Measurements from ENCODE around the gene MRPS21.

The MRPS21 gene

GRCh38 chr1:150322310-150322709 is 28.6 kb downstream of the MRPS21 start:
- TF ChIP-seq L3MBTL2 (conservative IDR thresholded peaks at IDR 0.05) (no peak), FOXK2 (IDR thresholded peaks at IDR 0.05) (no peak), TARDBP (IDR thresholded peaks at IDR 0.05) (no peak), HDGF (IDR thresholded peaks at IDR 0.05; ENCODE audit: borderline replicate concordance) (no peak), ELF4 (IDR thresholded peaks at IDR 0.05) (no peak), BHLHE40 (IDR thresholded peaks at IDR 0.05; ENCODE audit: borderline replicate concordance) (no peak), LEF1 (IDR thresholded peaks at IDR 0.05; ENCODE audit: borderline replicate concordance) (no peak), SUZ12 (IDR thresholded peaks at IDR 0.05) (no peak), FOXM1 (IDR thresholded peaks at IDR 0.05; ENCODE audit: borderline replicate concordance) (no peak)
- TF ChIP-seq, protein P1, sequence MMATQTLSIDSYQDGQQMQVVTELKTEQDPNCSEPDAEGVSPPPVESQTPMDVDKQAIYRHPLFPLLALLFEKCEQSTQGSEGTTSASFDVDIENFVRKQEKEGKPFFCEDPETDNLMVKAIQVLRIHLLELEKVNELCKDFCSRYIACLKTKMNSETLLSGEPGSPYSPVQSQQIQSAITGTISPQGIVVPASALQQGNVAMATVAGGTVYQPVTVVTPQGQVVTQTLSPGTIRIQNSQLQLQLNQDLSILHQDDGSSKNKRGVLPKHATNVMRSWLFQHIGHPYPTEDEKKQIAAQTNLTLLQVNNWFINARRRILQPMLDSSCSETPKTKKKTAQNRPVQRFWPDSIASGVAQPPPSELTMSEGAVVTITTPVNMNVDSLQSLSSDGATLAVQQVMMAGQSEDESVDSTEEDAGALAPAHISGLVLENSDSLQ (IDR thresholded peaks at IDR 0.05): no peak
- CTCF ChIA-PET: no interaction called here
- DNase-seq (ENCODE audit: extremely low spot score): no peak
- POLR2A ChIA-PET: interaction anchor here (1.1 kb wide), 1 partner anchor 42 kb away, joined by 3 read pairs; the partner anchor contains the start of gene RPRD2

GRCh38 chr1:150332651-150333290 is 39.1 kb downstream of the MRPS21 start:
- CTCF ChIA-PET: no interaction called here
- DNase-seq (ENCODE audit: extremely low spot score): no peak
- TF ChIP-seq FOXM1 (IDR thresholded peaks at IDR 0.05; ENCODE audit: borderline replicate concordance) (no peak), FOXA1 (IDR thresholded peaks at IDR 0.05) (no peak), SP1 (IDR thresholded peaks at IDR 0.05) (no peak)
- POLR2A ChIA-PET: no interaction called here

GRCh38 chr1:150346316-150346715 is 52.7 kb downstream of the MRPS21 start:
- ChIA-PET POLR2A (interaction anchor here (1.4 kb wide), 1 partner anchor 17 kb away, joined by 5 read pairs; the partner anchor contains the start of gene RPRD2), CTCF (no interaction called here)
- no peak for DNase-seq (ENCODE audit: extremely low spot score)
- TF ChIP-seq TARDBP (IDR thresholded peaks at IDR 0.05) (no peak), FOXM1 (IDR thresholded peaks at IDR 0.05; ENCODE audit: borderline replicate concordance) (no peak), L3MBTL2 (conservative IDR thresholded peaks at IDR 0.05) (no peak), LEF1 (IDR thresholded peaks at IDR 0.05; ENCODE audit: borderline replicate concordance) (no peak), ARNT (IDR thresholded peaks at IDR 0.05) (no peak), FOXK2 (IDR thresholded peaks at IDR 0.05) (no peak), HDGF (IDR thresholded peaks at IDR 0.05; ENCODE audit: borderline replicate concordance) (no peak), NFRKB (IDR thresholded peaks at IDR 0.05) (no peak), SP1 (IDR thresholded peaks at IDR 0.05) (no peak), CTBP1 (IDR thresholded peaks at IDR 0.05; ENCODE audit: borderline replicate concordance) (no peak), SUZ12 (IDR thresholded peaks at IDR 0.05) (no peak), ELF4 (IDR thresholded peaks at IDR 0.05) (no peak), FOXA1 (IDR thresholded peaks at IDR 0.05) (no peak), BHLHE40 (IDR thresholded peaks at IDR 0.05; ENCODE audit: borderline replicate concordance) (no peak), ZNF384 (IDR thresholded peaks at IDR 0.05) (no peak)
- TF ChIP-seq, protein P1 (IDR thresholded peaks at IDR 0.05): no peak

DNA sequence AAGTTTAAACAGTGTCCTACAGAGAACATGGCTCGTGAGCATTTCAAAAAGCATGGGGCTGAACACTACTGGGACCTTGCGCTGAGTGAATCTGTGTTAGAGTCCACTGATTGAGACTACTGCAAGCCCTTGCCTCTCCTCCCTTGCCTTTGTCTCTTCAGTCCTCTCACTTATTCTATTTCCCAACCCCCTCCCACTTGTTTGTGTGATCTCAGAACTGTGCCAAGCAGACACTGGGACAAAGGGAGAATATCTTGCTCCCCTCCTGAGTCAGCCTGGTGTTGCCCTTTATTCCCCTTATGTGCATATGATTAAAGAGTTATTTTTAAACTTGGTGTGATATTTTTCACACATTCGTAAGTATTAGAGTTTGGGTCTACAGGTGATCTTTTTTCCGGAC is 59.2 kb downstream of the MRPS21 start:
- ChIA-PET CTCF (no interaction called here), POLR2A (no interaction called here)
- TF ChIP-seq L3MBTL2 (conservative IDR thresholded peaks at IDR 0.05) (no peak), SP1 (IDR thresholded peaks at IDR 0.05) (no peak), NFRKB (IDR thresholded peaks at IDR 0.05) (no peak), LEF1 (IDR thresholded peaks at IDR 0.05; ENCODE audit: borderline replicate concordance) (no peak), FOXA1 (IDR thresholded peaks at IDR 0.05) (no peak), SUZ12 (IDR thresholded peaks at IDR 0.05) (no peak), ARNT (IDR thresholded peaks at IDR 0.05) (no peak), ZNF384 (IDR thresholded peaks at IDR 0.05) (no peak), FOXK2 (IDR thresholded peaks at IDR 0.05) (no peak), TARDBP (IDR thresholded peaks at IDR 0.05) (no peak), FOXM1 (IDR thresholded peaks at IDR 0.05; ENCODE audit: borderline replicate concordance) (no peak)
- TF ChIP-seq, protein P1 (IDR thresholded peaks at IDR 0.05): no peak
- DNase-seq (ENCODE audit: extremely low spot score): no peak

Data from HEK293T (cell line).